Upper lobe of right lung (tissue), 1 donor: Measurements from ENCODE around the gene LRRC7. TPM values are rescaled to one million over a fixed set of nuclear protein-coding genes. Genes with fewer than 3 reads are reported as not detected.

Source experiments
- ATAC-seq: fragments of 200-7000 bp; cut with Tn5 transposase; one replicate; pipeline ENCODE4 v1.9.1; 2020; ENCODE audit warnings: mild to moderate bottlenecking, moderate library complexity
- DNase-seq: peaks from one replicate; pipeline ENCODE4 v3.0.0-alpha.2; 2020
- H3K27ac ChIP-seq: fragments of 200-600 bp; one replicate; pipeline ENCODE4 v1.8.0; 2022
- H3K27me3 ChIP-seq: fragments of 200-600 bp; one replicate; pipeline ENCODE4 v1.8.0; 2022; ENCODE audit warnings: mild to moderate bottlenecking
- H3K36me3 ChIP-seq: fragments of 200-600 bp; one replicate; pipeline ENCODE4 v1.8.0; 2022
- H3K4me1 ChIP-seq: fragments of 200-600 bp; one replicate; pipeline ENCODE4 v1.8.0; 2022
- H3K4me3 ChIP-seq: fragments of 200-600 bp; one replicate; pipeline ENCODE4 v1.8.0; 2022; ENCODE audit warnings: mild to moderate bottlenecking
- H3K9me3 ChIP-seq: fragments of 200-600 bp; one replicate; pipeline ENCODE4 v1.8.0; 2022
- intact Hi-C: fragments of 100-400 bp; cut with DNase I; formaldehyde crosslinking; loops from one replicate; pipeline ENCODE4 v1.11.0; 2022
- total RNA-seq: library from RNA; stranded (reverse); fragmentation: NEBNext Ultra II Directional; extraction: Animal tissue kit (Norgen Biotek cat#: 25700); gene quantifications from one replicate; pipeline ENCODE4 v1.2.1, GENCODE V29; 2021
- TF ChIP-seq, protein P1 (sequence below): fragments of 200-600 bp; IDR thresholded peaks from one replicate; pipeline ENCODE4 v1.8.0; 2022; ENCODE audit warnings: antibody characterized with exemption
- donor health status: DM: no; HTN: yes; CAD: no; lungs with severe emphysema.

LRRC7 gene
- total RNA-seq, 1 donor from 2014 or later = not detected

GRCh38 chr1:70017770-70018169, 450.0 kb downstream of the LRRC7 start:
- intact Hi-C loops = no loop called here
- TF ChIP-seq, protein P1, sequence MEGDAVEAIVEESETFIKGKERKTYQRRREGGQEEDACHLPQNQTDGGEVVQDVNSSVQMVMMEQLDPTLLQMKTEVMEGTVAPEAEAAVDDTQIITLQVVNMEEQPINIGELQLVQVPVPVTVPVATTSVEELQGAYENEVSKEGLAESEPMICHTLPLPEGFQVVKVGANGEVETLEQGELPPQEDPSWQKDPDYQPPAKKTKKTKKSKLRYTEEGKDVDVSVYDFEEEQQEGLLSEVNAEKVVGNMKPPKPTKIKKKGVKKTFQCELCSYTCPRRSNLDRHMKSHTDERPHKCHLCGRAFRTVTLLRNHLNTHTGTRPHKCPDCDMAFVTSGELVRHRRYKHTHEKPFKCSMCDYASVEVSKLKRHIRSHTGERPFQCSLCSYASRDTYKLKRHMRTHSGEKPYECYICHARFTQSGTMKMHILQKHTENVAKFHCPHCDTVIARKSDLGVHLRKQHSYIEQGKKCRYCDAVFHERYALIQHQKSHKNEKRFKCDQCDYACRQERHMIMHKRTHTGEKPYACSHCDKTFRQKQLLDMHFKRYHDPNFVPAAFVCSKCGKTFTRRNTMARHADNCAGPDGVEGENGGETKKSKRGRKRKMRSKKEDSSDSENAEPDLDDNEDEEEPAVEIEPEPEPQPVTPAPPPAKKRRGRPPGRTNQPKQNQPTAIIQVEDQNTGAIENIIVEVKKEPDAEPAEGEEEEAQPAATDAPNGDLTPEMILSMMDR = no peak
- DNase-seq (no peak), ATAC-seq (no peak)
- no peaks in the 10 kb centered on the region for H3K4me1 ChIP-seq
- H3K4me3 ChIP-seq = no peak overlapping the region
- H3K27me3 ChIP-seq = no peaks in the 10 kb centered on the region
- no peaks in the 10 kb centered on the region for H3K36me3 ChIP-seq
- H3K27ac ChIP-seq = no peak overlapping the region
- H3K9me3 ChIP-seq = no peaks in the 10 kb centered on the region

DNA sequence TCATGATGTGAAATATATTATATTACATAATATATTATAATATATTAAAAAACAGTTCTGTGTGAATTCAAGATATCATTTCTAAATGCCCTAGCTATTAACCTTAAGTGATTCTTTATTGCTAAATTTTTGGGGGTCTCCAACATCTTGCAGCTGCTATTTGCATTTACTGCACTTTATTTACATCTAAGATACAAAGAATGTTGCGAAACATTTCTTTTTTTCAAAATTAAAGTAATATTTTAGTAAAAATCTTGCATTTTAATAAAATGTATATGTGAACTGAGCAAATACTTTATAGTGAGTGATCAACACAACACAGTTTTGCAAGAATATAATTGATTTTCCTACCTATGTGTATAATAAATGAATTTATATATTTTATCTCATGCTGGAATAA, 456.6 kb downstream of the LRRC7 start:
- no peaks in the 10 kb centered on the region for H3K36me3 ChIP-seq
- TF ChIP-seq, protein P1 = no peak
- no peak overlapping the region for H3K27ac ChIP-seq
- no peaks in the 10 kb centered on the region for H3K27me3 ChIP-seq
- intact Hi-C loops = no loop called here
- ATAC-seq (no peak), DNase-seq (no peak)
- no peaks in the 10 kb centered on the region for H3K9me3 ChIP-seq
- H3K4me1 ChIP-seq = no peaks in the 10 kb centered on the region
- H3K4me3 ChIP-seq = no peak overlapping the region

DNA sequence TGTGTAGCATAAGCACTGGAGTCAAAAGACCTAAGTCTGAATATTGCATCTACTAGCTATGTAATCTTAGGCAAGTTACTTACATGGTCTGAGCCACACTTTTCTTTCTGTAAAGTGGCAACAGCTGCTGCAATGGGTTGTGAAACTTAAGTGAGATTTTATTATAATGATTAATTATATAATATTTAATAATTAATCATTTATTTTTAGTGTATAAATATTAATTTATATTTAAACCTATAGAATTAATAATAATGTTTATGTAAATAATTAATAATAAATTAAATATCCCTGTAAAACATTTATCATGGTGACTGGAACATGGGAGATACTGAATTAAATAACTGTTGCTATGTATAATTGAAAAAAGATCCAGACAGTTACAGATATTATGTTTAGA, 457.3 kb downstream of the LRRC7 start:
- no peaks in the 10 kb centered on the region for H3K36me3 ChIP-seq
- no peak overlapping the region for H3K27ac ChIP-seq
- DNase-seq = no peak
- H3K4me1 ChIP-seq = no peaks in the 10 kb centered on the region
- no peak for ATAC-seq
- intact Hi-C loops = no loop called here
- TF ChIP-seq, protein P1 = no peak
- H3K27me3 ChIP-seq = no peaks in the 10 kb centered on the region
- no peak overlapping the region for H3K4me3 ChIP-seq
- H3K9me3 ChIP-seq = no peaks in the 10 kb centered on the region

DNA sequence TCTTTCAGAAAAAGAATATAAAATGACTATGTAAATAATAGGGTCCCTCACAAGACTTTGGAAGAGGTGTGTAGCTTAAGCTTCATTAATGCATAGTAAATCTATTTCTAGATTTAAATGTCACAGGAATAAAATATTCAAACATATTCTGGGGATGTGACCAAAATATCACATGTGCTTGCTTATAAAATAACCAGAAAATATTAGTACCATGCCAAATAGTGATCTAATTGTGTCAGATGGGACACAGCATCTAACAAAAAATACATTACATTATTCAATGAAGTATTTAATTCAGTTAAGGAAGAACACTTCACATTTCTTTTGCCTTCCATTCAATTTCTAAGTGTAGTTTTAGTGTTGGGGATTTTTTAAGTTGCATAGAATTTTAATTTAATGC, 458.1 kb downstream of the LRRC7 start:
- H3K4me1 ChIP-seq = no peaks in the 10 kb centered on the region
- TF ChIP-seq, protein P1 = no peak
- no peak overlapping the region for H3K4me3 ChIP-seq
- intact Hi-C loops = no loop called here
- H3K36me3 ChIP-seq = no peaks in the 10 kb centered on the region
- no peak for ATAC-seq
- no peak for DNase-seq
- no peak overlapping the region for H3K27ac ChIP-seq
- H3K27me3 ChIP-seq = no peaks in the 10 kb centered on the region
- H3K9me3 ChIP-seq = no peaks in the 10 kb centered on the region

- no peaks in the 10 kb centered on the region for H3K27me3 ChIP-seq
- no peak overlapping the region for H3K27ac ChIP-seq
- DNase-seq (no peak), ATAC-seq (no peak)
- no peaks in the 10 kb centered on the region for H3K9me3 ChIP-seq
- H3K36me3 ChIP-seq = no peaks in the 10 kb centered on the region
- intact Hi-C loops = no loop called here
- H3K4me3 ChIP-seq = no peak overlapping the region
- no peaks in the 10 kb centered on the region for H3K4me1 ChIP-seq
- TF ChIP-seq, protein P1 = no peak
Measured at GRCh38 chr1:70033266-70033873, 465.6 kb downstream of the LRRC7 start.

GRCh38 chr1:70033936-70034335, 466.2 kb downstream of the LRRC7 start:
- H3K27ac ChIP-seq = no peak overlapping the region
- no peaks in the 10 kb centered on the region for H3K27me3 ChIP-seq
- no peaks in the 10 kb centered on the region for H3K4me1 ChIP-seq
- no peaks in the 10 kb centered on the region for H3K9me3 ChIP-seq
- TF ChIP-seq, protein P1 = no peak
- no peaks in the 10 kb centered on the region for H3K36me3 ChIP-seq
- no peak for ATAC-seq
- no peak overlapping the region for H3K4me3 ChIP-seq
- intact Hi-C loops = no loop called here
- DNase-seq = no peak
